ENCODE results near the gene ABCA13. TPM values are rescaled to one million over a fixed set of nuclear protein-coding genes. Genes with fewer than 3 reads are reported as not detected.

The ABCA13 gene
- polyA plus RNA-seq, 4 donors, result 0.16 to 0.39 (median 0.22) TPM; not detected in 1

DNA sequence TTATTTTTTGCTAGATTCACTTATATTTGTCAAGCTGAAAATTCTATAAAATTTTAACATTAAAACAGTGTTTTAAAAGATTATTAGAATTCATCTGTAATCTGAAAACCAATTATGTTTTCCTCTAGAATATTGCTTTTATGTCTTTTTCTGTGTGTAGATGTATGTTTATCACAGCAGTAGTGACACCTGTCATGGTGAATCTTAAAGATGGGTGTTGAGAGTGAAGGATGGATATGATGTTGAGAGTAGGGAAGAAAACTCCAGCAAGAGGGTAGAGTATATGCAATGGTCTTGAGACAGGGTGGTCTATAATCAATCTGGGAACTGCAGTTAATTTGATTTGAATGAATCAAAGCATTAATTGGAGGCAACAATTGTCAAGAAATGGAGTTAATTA, 416.2 kb downstream of the ABCA13 start:
- DNase-seq (no peak), FAIRE-seq (no peak)
- no peak overlapping the region for H3K27ac ChIP-seq (ENCODE audit: low read depth in 1 of 3, low read length in 2 of 3)
- H3K36me3 ChIP-seq (ENCODE audit: control insufficient read depth in 3 of 3, insufficient read depth in 2 of 3, low read depth in 1 of 3, low read length in 3 of 3), result no peaks in the 10 kb centered on the region
- H3K27me3 ChIP-seq (ENCODE audit: control insufficient read depth in 3 of 3, insufficient read depth in 3 of 3, low read length in 3 of 3), result no peaks in the 10 kb centered on the region
- no peaks in the 10 kb centered on the region for H3K4me1 ChIP-seq (ENCODE audit: control insufficient read depth in 3 of 3, insufficient read depth in 2 of 3, low read depth in 1 of 3, low read length in 2 of 3)
- no peak overlapping the region for H3K4me3 ChIP-seq (ENCODE audit: low read depth in 1 of 3, low read length in 3 of 3)
- H3K9me3 ChIP-seq (ENCODE audit: control insufficient read depth in 2 of 2, insufficient read depth in 1 of 2, low read depth in 1 of 2, low read length in 1 of 2), result no peaks in the 10 kb centered on the region

DNA sequence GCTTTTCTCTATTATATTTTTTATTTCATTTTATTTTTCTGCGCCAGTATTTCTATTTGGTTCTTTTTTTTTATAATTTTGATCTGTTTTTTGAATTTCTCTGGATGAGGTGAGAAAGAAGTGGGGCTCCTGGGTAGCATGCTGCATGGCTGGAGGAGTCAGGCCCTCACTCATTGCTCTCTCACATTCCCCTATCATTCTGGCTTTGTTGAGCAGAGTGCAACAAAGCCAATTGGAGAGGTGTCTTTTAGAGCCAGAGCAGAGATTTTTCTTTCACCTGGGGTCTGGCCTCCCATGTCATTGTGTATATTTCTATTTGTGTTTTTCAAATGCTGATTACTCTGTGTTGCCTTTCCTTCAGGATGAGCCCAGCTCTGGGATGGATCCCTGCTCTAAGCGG, 423.1 kb downstream of the ABCA13 start:
- H3K9me3 ChIP-seq (ENCODE audit: control insufficient read depth in 2 of 2, insufficient read depth in 1 of 2, low read depth in 1 of 2, low read length in 1 of 2), result no peaks in the 10 kb centered on the region
- no peak overlapping the region for H3K4me3 ChIP-seq (ENCODE audit: low read depth in 1 of 3, low read length in 3 of 3)
- no peaks in the 10 kb centered on the region for H3K36me3 ChIP-seq (ENCODE audit: control insufficient read depth in 3 of 3, insufficient read depth in 2 of 3, low read depth in 1 of 3, low read length in 3 of 3)
- H3K27ac ChIP-seq (ENCODE audit: low read depth in 1 of 3, low read length in 2 of 3), result no peak overlapping the region
- no peaks in the 10 kb centered on the region for H3K4me1 ChIP-seq (ENCODE audit: control insufficient read depth in 3 of 3, insufficient read depth in 2 of 3, low read depth in 1 of 3, low read length in 2 of 3)
- FAIRE-seq, result no peak
- no peaks in the 10 kb centered on the region for H3K27me3 ChIP-seq (ENCODE audit: control insufficient read depth in 3 of 3, insufficient read depth in 3 of 3, low read length in 3 of 3)
- no peak for DNase-seq
- 91 to 97% (median 91%) methylated on average over 2 of the region's 2 CpGs for WGBS, 3 donors

DNA sequence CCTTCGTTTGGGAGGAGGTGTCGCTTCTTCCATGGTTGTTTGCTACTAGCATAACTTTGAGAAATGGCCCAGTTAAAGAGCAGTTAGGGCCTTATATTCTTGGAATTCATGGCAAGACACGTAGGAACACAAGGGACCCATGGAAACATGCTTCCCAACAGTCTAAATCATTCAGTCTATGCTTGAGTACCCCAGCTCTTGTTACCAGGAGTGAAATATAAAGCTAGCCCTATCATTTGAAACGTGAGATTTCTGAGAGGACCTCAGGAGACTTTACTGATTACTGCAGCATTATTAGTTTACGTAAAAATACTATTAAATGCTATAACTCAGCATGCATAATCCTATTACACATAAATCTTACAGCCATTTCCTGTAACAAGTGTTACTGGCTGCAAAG, 424.5 kb downstream of the ABCA13 start:
- FAIRE-seq (no peak), DNase-seq (no peak)
- H3K4me1 ChIP-seq (ENCODE audit: control insufficient read depth in 3 of 3, insufficient read depth in 2 of 3, low read depth in 1 of 3, low read length in 2 of 3), result no peaks in the 10 kb centered on the region
- H3K4me3 ChIP-seq (ENCODE audit: low read depth in 1 of 3, low read length in 3 of 3), result no peak overlapping the region
- WGBS, 3 donors, result 70 to 73% (median 71%) methylated on average over 5 of the region's 5 CpGs
- no peaks in the 10 kb centered on the region for H3K9me3 ChIP-seq (ENCODE audit: control insufficient read depth in 2 of 2, insufficient read depth in 1 of 2, low read depth in 1 of 2, low read length in 1 of 2)
- H3K27me3 ChIP-seq (ENCODE audit: control insufficient read depth in 3 of 3, insufficient read depth in 3 of 3, low read length in 3 of 3), result no peaks in the 10 kb centered on the region
- H3K27ac ChIP-seq (ENCODE audit: low read depth in 1 of 3, low read length in 2 of 3), result no peak overlapping the region
- H3K36me3 ChIP-seq (ENCODE audit: control insufficient read depth in 3 of 3, insufficient read depth in 2 of 3, low read depth in 1 of 3, low read length in 3 of 3), result no peaks in the 10 kb centered on the region

DNA sequence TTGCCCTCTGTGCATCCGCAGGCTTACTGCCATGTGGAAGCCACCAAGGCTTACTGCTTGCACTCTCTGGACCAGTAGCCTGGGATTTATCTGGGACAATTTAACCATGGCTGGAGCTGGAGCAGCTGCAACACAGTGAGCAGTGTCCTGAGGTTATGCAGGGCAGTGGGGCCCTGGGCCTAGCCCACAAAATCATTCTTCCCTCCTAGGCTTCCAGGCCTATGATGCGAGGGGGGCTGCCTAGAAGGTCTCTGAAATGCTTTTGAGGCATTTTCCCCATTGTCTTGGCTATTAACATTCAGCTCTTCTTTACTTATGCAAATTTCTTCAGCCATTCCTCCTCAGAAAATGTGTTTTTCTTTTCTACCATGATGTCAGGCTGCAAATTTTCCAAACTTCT, 439.4 kb downstream of the ABCA13 start:
- Histone ChIP-seq H3K27ac (ENCODE audit: low read depth in 1 of 3, low read length in 2 of 3) (no peak overlapping the region), H3K4me3 (ENCODE audit: low read depth in 1 of 3, low read length in 3 of 3) (no peak overlapping the region), H3K4me1 (ENCODE audit: control insufficient read depth in 3 of 3, insufficient read depth in 2 of 3, low read depth in 1 of 3, low read length in 2 of 3) (no peaks in the 10 kb centered on the region), H3K36me3 (ENCODE audit: control insufficient read depth in 3 of 3, insufficient read depth in 2 of 3, low read depth in 1 of 3, low read length in 3 of 3) (no peaks in the 10 kb centered on the region), H3K27me3 (ENCODE audit: control insufficient read depth in 3 of 3, insufficient read depth in 3 of 3, low read length in 3 of 3) (no peaks in the 10 kb centered on the region), H3K9me3 (ENCODE audit: control insufficient read depth in 2 of 2, insufficient read depth in 1 of 2, low read depth in 1 of 2, low read length in 1 of 2) (no peaks in the 10 kb centered on the region)
- FAIRE-seq (no peak), DNase-seq (no peak)
- 82 to 89% (median 87%) methylated on average over 2 of the region's 2 CpGs for WGBS, 3 donors

DNA sequence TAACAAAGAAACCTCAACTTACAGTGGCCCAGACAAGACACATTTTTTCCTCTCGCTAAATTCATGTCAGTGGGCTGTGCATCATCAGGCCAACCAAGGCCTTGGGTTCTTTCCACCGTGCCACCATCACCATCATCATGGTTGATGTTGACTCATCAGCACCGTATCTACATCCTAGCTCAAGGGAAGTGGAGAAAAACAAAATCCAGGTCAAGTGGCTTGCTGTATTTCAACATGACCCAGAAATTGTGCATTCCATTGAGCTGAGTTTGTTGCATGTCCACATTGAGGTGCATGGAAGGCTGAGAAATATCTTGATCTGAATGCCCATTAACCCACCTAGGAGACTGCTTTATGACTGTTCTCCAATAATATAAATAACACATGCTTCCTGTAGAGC, 440.7 kb downstream of the ABCA13 start:
- no peak for FAIRE-seq
- H3K4me3 ChIP-seq (ENCODE audit: low read depth in 1 of 3, low read length in 3 of 3), result no peak overlapping the region
- H3K27me3 ChIP-seq (ENCODE audit: control insufficient read depth in 3 of 3, insufficient read depth in 3 of 3, low read length in 3 of 3), result no peaks in the 10 kb centered on the region
- WGBS, 3 donors, result 79 to 89% (median 86%) methylated on average over 3 of the region's 3 CpGs
- H3K4me1 ChIP-seq (ENCODE audit: control insufficient read depth in 3 of 3, insufficient read depth in 2 of 3, low read depth in 1 of 3, low read length in 2 of 3), result no peaks in the 10 kb centered on the region
- no peak for DNase-seq
- no peak overlapping the region for H3K27ac ChIP-seq (ENCODE audit: low read depth in 1 of 3, low read length in 2 of 3)
- no peaks in the 10 kb centered on the region for H3K9me3 ChIP-seq (ENCODE audit: control insufficient read depth in 2 of 2, insufficient read depth in 1 of 2, low read depth in 1 of 2, low read length in 1 of 2)
- H3K36me3 ChIP-seq (ENCODE audit: control insufficient read depth in 3 of 3, insufficient read depth in 2 of 3, low read depth in 1 of 3, low read length in 3 of 3), result no peaks in the 10 kb centered on the region

DNA sequence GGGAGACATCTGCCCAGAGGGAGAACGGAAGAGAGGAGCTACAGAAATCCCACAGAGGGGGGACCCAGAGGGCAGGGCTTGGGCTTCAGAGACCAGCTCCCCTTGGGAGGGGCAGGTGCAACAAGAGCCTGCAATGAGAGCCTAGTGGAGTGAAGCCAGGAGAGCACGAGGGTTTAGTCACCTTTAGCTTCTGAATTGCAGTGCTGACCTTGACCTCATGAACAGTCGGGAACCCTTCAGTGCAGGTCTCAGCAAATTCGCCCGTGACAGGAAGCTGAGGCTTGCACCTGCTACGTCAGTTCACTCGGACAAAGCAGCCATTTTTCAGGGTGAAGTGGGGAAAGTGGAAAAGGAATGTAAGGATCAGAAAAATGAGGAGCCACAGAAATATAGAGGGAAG, 446.2 kb downstream of the ABCA13 start:
- FAIRE-seq (no peak), DNase-seq (no peak)
- Histone ChIP-seq H3K36me3 (ENCODE audit: control insufficient read depth in 3 of 3, insufficient read depth in 2 of 3, low read depth in 1 of 3, low read length in 3 of 3) (no peaks in the 10 kb centered on the region), H3K4me1 (ENCODE audit: control insufficient read depth in 3 of 3, insufficient read depth in 2 of 3, low read depth in 1 of 3, low read length in 2 of 3) (no peaks in the 10 kb centered on the region), H3K4me3 (ENCODE audit: low read depth in 1 of 3, low read length in 3 of 3) (no peak overlapping the region), H3K27ac (ENCODE audit: low read depth in 1 of 3, low read length in 2 of 3) (no peak overlapping the region), H3K27me3 (ENCODE audit: control insufficient read depth in 3 of 3, insufficient read depth in 3 of 3, low read length in 3 of 3) (peaks cover 0 to 2% (median 0%) of the 10 kb centered on the region in 3 donors), H3K9me3 (ENCODE audit: control insufficient read depth in 2 of 2, insufficient read depth in 1 of 2, low read depth in 1 of 2, low read length in 1 of 2) (no peaks in the 10 kb centered on the region)
- 68 to 79% (median 71%) methylated on average over 7 of the region's 7 CpGs for WGBS, 3 donors

DNA sequence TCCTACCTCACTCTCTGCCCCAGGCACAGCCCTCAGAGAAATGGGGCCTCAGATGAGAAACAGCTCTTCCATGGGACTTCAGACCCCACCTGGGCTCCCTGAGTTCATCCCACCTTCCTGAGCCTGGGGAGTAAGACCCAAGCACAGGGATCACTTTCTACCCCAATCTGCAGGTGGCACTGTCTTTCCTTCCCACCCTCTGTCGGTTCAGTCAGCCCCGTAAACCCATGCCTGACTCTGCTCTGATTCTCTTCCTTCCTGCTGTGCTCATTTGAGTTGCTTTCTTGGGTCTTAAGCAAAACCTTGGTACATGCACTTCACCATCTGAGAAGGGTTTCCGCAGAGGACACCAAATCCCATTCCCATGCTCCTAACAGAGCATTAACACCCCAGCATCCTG, 446.7 kb downstream of the ABCA13 start:
- H3K27ac ChIP-seq (ENCODE audit: low read depth in 1 of 3, low read length in 2 of 3), result no peak overlapping the region
- FAIRE-seq (no peak), DNase-seq (no peak)
- no peaks in the 10 kb centered on the region for H3K36me3 ChIP-seq (ENCODE audit: control insufficient read depth in 3 of 3, insufficient read depth in 2 of 3, low read depth in 1 of 3, low read length in 3 of 3)
- no peaks in the 10 kb centered on the region for H3K4me1 ChIP-seq (ENCODE audit: control insufficient read depth in 3 of 3, insufficient read depth in 2 of 3, low read depth in 1 of 3, low read length in 2 of 3)
- peaks cover 0 to 2% (median 0%) of the 10 kb centered on the region in 3 donors for H3K27me3 ChIP-seq (ENCODE audit: control insufficient read depth in 3 of 3, insufficient read depth in 3 of 3, low read length in 3 of 3)
- 87 to 97% (median 91%) methylated on average over 3 of the region's 3 CpGs for WGBS, 3 donors
- no peak overlapping the region for H3K4me3 ChIP-seq (ENCODE audit: low read depth in 1 of 3, low read length in 3 of 3)
- H3K9me3 ChIP-seq (ENCODE audit: control insufficient read depth in 2 of 2, insufficient read depth in 1 of 2, low read depth in 1 of 2, low read length in 1 of 2), result no peaks in the 10 kb centered on the region

DNA sequence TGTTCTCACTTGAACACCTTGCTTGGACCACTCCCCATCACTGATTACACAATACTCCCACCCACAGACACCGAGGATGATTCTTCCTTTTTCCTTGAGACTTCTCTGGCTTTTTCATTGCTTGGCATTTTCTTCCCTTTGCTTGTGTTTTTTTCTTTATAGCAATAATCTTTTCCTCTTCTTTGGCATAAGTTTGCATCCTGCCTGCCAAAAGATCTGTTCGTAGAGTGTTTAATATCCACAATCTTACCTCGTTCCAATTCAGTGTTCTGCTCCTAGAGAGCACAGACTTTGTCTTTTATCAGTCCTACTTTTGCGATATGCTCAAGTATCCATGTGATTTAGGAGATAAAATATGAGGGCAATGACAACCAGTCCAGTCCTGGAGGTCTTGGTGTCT, 449.8 kb downstream of the ABCA13 start:
- Histone ChIP-seq H3K4me1 (ENCODE audit: control insufficient read depth in 3 of 3, insufficient read depth in 2 of 3, low read depth in 1 of 3, low read length in 2 of 3) (no peaks in the 10 kb centered on the region), H3K4me3 (ENCODE audit: low read depth in 1 of 3, low read length in 3 of 3) (no peak overlapping the region), H3K9me3 (ENCODE audit: control insufficient read depth in 2 of 2, insufficient read depth in 1 of 2, low read depth in 1 of 2, low read length in 1 of 2) (no peaks in the 10 kb centered on the region), H3K27me3 (ENCODE audit: control insufficient read depth in 3 of 3, insufficient read depth in 3 of 3, low read length in 3 of 3) (peaks cover 0 to 2% (median 0%) of the 10 kb centered on the region in 3 donors), H3K36me3 (ENCODE audit: control insufficient read depth in 3 of 3, insufficient read depth in 2 of 3, low read depth in 1 of 3, low read length in 3 of 3) (no peaks in the 10 kb centered on the region), H3K27ac (ENCODE audit: low read depth in 1 of 3, low read length in 2 of 3) (no peak overlapping the region)
- FAIRE-seq, result no peak
- no peak for DNase-seq
- WGBS, 3 donors, result 54 to 81% (median 69%) methylated on average over 4 of the region's 4 CpGs

DNA sequence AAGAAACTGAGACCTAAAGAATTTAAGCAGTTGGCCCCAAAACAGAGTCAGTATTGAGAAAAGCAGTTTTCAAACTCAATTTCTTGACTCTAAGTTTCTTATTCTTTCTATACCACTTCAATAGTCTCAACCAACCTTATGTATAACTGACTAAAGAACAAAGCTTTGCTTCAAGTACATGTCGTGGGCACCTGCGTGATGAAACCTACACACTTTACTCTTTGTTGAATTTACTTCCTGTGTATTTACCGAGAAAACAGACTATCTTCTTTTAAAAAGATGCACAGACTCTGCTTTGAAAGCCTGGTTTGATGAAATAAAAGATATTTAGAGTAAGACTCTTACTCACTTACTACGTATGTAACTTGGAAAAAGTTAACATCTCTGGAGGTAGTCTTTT, 455.9 kb downstream of the ABCA13 start:
- no peak overlapping the region for H3K27ac ChIP-seq (ENCODE audit: low read depth in 1 of 3, low read length in 2 of 3)
- H3K4me1 ChIP-seq (ENCODE audit: control insufficient read depth in 3 of 3, insufficient read depth in 2 of 3, low read depth in 1 of 3, low read length in 2 of 3), result no peaks in the 10 kb centered on the region
- no peaks in the 10 kb centered on the region for H3K27me3 ChIP-seq (ENCODE audit: control insufficient read depth in 3 of 3, insufficient read depth in 3 of 3, low read length in 3 of 3)
- WGBS, 3 donors, result 77 to 87% (median 83%) methylated on average over 4 of the region's 4 CpGs
- DNase-seq, result no peak
- H3K9me3 ChIP-seq (ENCODE audit: control insufficient read depth in 2 of 2, insufficient read depth in 1 of 2, low read depth in 1 of 2, low read length in 1 of 2), result no peaks in the 10 kb centered on the region
- no peaks in the 10 kb centered on the region for H3K36me3 ChIP-seq (ENCODE audit: control insufficient read depth in 3 of 3, insufficient read depth in 2 of 3, low read depth in 1 of 3, low read length in 3 of 3)
- H3K4me3 ChIP-seq (ENCODE audit: low read depth in 1 of 3, low read length in 3 of 3), result no peak overlapping the region
- FAIRE-seq, result no peak

All from small intestine (tissue), 7 donors.